NCI-H1930 (cell line): ENCODE results near the gene ZBTB45.
A peak's percentile ranks its signal among the peaks of the same experiment; 100 is the strongest.

Experiments
- DNase-seq, 2 experiments: peaks; one replicate each; lab custom pipeline; 2025; lab: John Stamatoyannopoulos, UW

ZBTB45 gene

GRCh38 chr19:58519355-58520256 is at the start of gene ZBTB45:
Gene ZBTB45 (minus strand): TSS chr19:58519810. CDS start chr19:58517673, 2,137 bp downstream.
- peak; percentile 98 for DNase-seq

- no peak for DNase-seq
Observed at GRCh38 chr19:58568453-58569130, 49.0 kb upstream of the ZBTB45 start.

GRCh38 chr19:58566989-58567388 is 47.4 kb upstream of the ZBTB45 start:
- DNase-seq = no peak

- no peak for DNase-seq
Observed at GRCh38 chr19:58563823-58564222, 44.2 kb upstream of the ZBTB45 start.

- no peak for DNase-seq
Observed at GRCh38 chr19:58563034-58563573, 43.5 kb upstream of the ZBTB45 start.

GRCh38 chr19:58562122-58563033 is 42.8 kb upstream of the ZBTB45 start:
- DNase-seq = no peak

- no peak for DNase-seq
Observed at GRCh38 chr19:58561373-58562121, 41.9 kb upstream of the ZBTB45 start.

- DNase-seq = no peak
Observed at GRCh38 chr19:58560921-58561320, 41.3 kb upstream of the ZBTB45 start.

- DNase-seq = no peak
Observed at GRCh38 chr19:58560007-58560887, 40.6 kb upstream of the ZBTB45 start.

- DNase-seq = no peak
Observed at GRCh38 chr19:58559275-58560006, 39.8 kb upstream of the ZBTB45 start.

- DNase-seq = no peak
Observed at GRCh38 chr19:58558623-58559274, 39.1 kb upstream of the ZBTB45 start.

GRCh38 chr19:58558066-58558622 is 38.5 kb upstream of the ZBTB45 start, which contains the start of gene UBE2M:
Gene UBE2M (minus strand): TSS chr19:58558611. CDS start chr19:58558381, 230 bp downstream.
- no peak for DNase-seq

- no peak for DNase-seq
Observed at GRCh38 chr19:58557221-58558065, 37.8 kb upstream of the ZBTB45 start.

- no peak for DNase-seq
Observed at GRCh38 chr19:58556622-58557220, 37.1 kb upstream of the ZBTB45 start.

GRCh38 chr19:58555920-58556621 is 36.5 kb upstream of the ZBTB45 start:
- DNase-seq = no peak

- DNase-seq = no peak
Observed at GRCh38 chr19:58555369-58555885, 35.8 kb upstream of the ZBTB45 start.
